H1 (cell line): ENCODE data around the gene COL17A1. TPM values are rescaled to one million over a fixed set of nuclear protein-coding genes. Genes with fewer than 3 reads are reported as not detected.

Experiments used
- CTCF ChIA-PET: fragments of 300-600 bp; sonication (Branson Sonifier 250); formaldehyde crosslinking; loops from one replicate; lab custom pipeline; 2021; ENCODE audit not compliant: partially characterized antibody; lab: Charles Lee
- POLR2A ChIA-PET: fragments of 300-600 bp; sonication (Branson Sonifier 250); formaldehyde crosslinking; loops from one replicate; lab custom pipeline; 2021; ENCODE audit warnings: inconsistent platforms; ENCODE audit not compliant: partially characterized antibody; lab: Charles Lee
- DNase-seq, 2 experiments: peaks; one replicate each; pipeline versions ENCODE4 v3.0.0 to v3.0.0-alpha.2; 2010 to 2022; ENCODE audit warnings: low spot score in 2 of 2, low read depth in 1 of 2, mixed read lengths in 1 of 2
- FAIRE-seq: peaks from 2 replicates; lab custom pipeline; 2011; peaks lifted over from hg19 to GRCh38; lab: Jason Lieb, UNC
- H2AFZ ChIP-seq: 2 replicates; pipeline ENCODE4 v1.8.1; 2012; ENCODE audit warnings: low read length, inconsistent platforms
- H2AK5ac ChIP-seq: 2 replicates; pipeline ENCODE4 v1.6.1; 2013; ENCODE audit warnings: low read depth, low read length
- H2BK120ac ChIP-seq: replicated peaks from 2 replicates; pipeline ENCODE3; 2013; ENCODE audit warnings: low read depth, low read length, inconsistent platforms
- H2BK12ac ChIP-seq: 2 replicates; pipeline ENCODE4 v1.6.1; 2013; ENCODE audit warnings: low read depth, low read length
- H2BK15ac ChIP-seq: 2 replicates; pipeline ENCODE4 v1.6.1; 2013; ENCODE audit warnings: low read length
- H2BK20ac ChIP-seq: 2 replicates; pipeline ENCODE4 v1.6.1; 2013; ENCODE audit warnings: low read length
- H2BK5ac ChIP-seq: 2 replicates; pipeline ENCODE4 v1.6.1; 2013; ENCODE audit warnings: low read depth, low read length
- H3K14ac ChIP-seq: 2 replicates; pipeline ENCODE4 v1.6.1; 2013; ENCODE audit warnings: inconsistent platforms; ENCODE audit not compliant: insufficient read length
- H3K18ac ChIP-seq: 2 replicates; pipeline ENCODE4 v1.6.1; 2013; ENCODE audit warnings: low read length; ENCODE audit errors: extremely low read depth
- H3K23ac ChIP-seq: 2 replicates; pipeline ENCODE4 v1.6.1; 2013; ENCODE audit warnings: inconsistent platforms; ENCODE audit not compliant: insufficient read length
- H3K23me2 ChIP-seq: 2 replicates; pipeline ENCODE4 v1.6.1; 2013; ENCODE audit warnings: low read depth, low read length
- H3K27ac ChIP-seq: 2 replicates; pipeline ENCODE4 v1.6.1; 2011; ENCODE audit warnings: low read depth, low read length, inconsistent platforms
- H3K27me3 ChIP-seq, 4 experiments: replicated peaks in 1 of 4; 1 replicate in 1 of 4; 2 replicates in 3 of 4; pipeline versions ENCODE4 v1.6.1 to v1.8.1; 2011 to 2013; ENCODE audit warnings: low read length in 3 of 4, mild to moderate bottlenecking in 3 of 4, inconsistent platforms in 2 of 4, mixed read lengths in 2 of 4, moderate library complexity in 1 of 4; ENCODE audit not compliant: control insufficient read depth in 3 of 4, insufficient read depth in 3 of 4; ENCODE audit errors: extremely low read depth in 1 of 4
- H3K36me3 ChIP-seq, 4 experiments: 2 replicates each; pipeline versions ENCODE4 v1.6.1 to v1.8.1; 2011 to 2013; ENCODE audit warnings: mild to moderate bottlenecking in 4 of 4, low read length in 3 of 4, moderate library complexity in 2 of 4, control low read depth in 1 of 4, inconsistent platforms in 1 of 4; ENCODE audit not compliant: insufficient read depth in 4 of 4, control insufficient read depth in 2 of 4
- H3K4ac ChIP-seq: replicated peaks from 2 replicates; pipeline ENCODE3; 2013; ENCODE audit warnings: low read length, low read depth, mixed read lengths, inconsistent platforms; ENCODE audit not compliant: insufficient read length
- H3K4me1 ChIP-seq, 4 experiments: replicated peaks in 1 of 4; 1 replicate in 1 of 4; 2 replicates in 3 of 4; pipeline versions ENCODE4 v1.6.1 to v1.8.1; 2011 to 2013; ENCODE audit warnings: low read length in 3 of 4, inconsistent platforms in 2 of 4, mixed read lengths in 1 of 4; ENCODE audit not compliant: insufficient read depth in 4 of 4, control insufficient read depth in 3 of 4
- H3K4me2 ChIP-seq, 2 experiments: 2 replicates each; pipeline versions ENCODE4 v1.6.1 to v1.8.1; 2011 to 2013; ENCODE audit warnings: low read depth in 2 of 2, low read length in 2 of 2, control low read depth in 1 of 2, inconsistent platforms in 1 of 2, mild to moderate bottlenecking in 1 of 2; ENCODE audit not compliant: insufficient read depth in 1 of 2
- H3K4me3 ChIP-seq, 4 experiments: fragments of 200-600, 300-600 bp in 1 of 4; sonication (generic), shearing (Covaris generic), sonication (Bioruptor Twin) in 1 of 4; 2 replicates each; pipeline versions ENCODE4 v1.5.1 to v1.8.1; 2011 to 2016; ENCODE audit warnings: low read length in 4 of 4, low read depth in 3 of 4, control low read depth in 2 of 4, inconsistent platforms in 2 of 4, mild to moderate bottlenecking in 2 of 4, mixed read lengths in 1 of 4, moderate library complexity in 1 of 4; ENCODE audit not compliant: insufficient read depth in 2 of 4; ENCODE audit errors: extremely low read depth in 1 of 4
- H3K56ac ChIP-seq: replicated peaks from 2 replicates; pipeline ENCODE3; 2013; ENCODE audit warnings: low read depth, mild to moderate bottlenecking, mixed read lengths, low read length, inconsistent platforms; ENCODE audit not compliant: insufficient read length
- H3K79me1 ChIP-seq: 2 replicates; pipeline ENCODE4 v1.6.1; 2013; ENCODE audit warnings: low read depth, low read length, control low read depth
- H3K79me2 ChIP-seq, 2 experiments: 2 replicates each; pipeline versions ENCODE4 v1.6.1 to v1.8.1; 2012 to 2013; ENCODE audit warnings: low read length in 2 of 2, mild to moderate bottlenecking in 2 of 2, inconsistent platforms in 1 of 2; ENCODE audit not compliant: insufficient read depth in 2 of 2, control insufficient read depth in 1 of 2
- H3K9ac ChIP-seq, 4 experiments: replicated peaks in 1 of 4; 1 replicate in 1 of 4; 2 replicates in 3 of 4; pipeline versions ENCODE4 v1.6.1 to v1.8.1; 2011 to 2013; ENCODE audit warnings: low read depth in 3 of 4, low read length in 3 of 4, control low read depth in 2 of 4, mild to moderate bottlenecking in 2 of 4, moderate library complexity in 2 of 4, inconsistent platforms in 1 of 4; ENCODE audit errors: extremely low read depth in 1 of 4
- H3K9me3 ChIP-seq, 2 experiments: 2 replicates each; pipeline versions ENCODE4 v1.6.1 to v1.8.1; 2012 to 2013; ENCODE audit warnings: mild to moderate bottlenecking in 2 of 2, moderate library complexity in 2 of 2, control low read depth in 1 of 2, inconsistent platforms in 1 of 2, low read depth in 1 of 2, low read length in 1 of 2, mixed read lengths in 1 of 2; ENCODE audit not compliant: insufficient read depth in 2 of 2
- H4K20me1 ChIP-seq, 2 experiments: replicated peaks in 1 of 2; 2 replicates each; pipeline versions ENCODE3 to v1.8.1; 2011 to 2013; ENCODE audit warnings: inconsistent platforms in 2 of 2, low read length in 2 of 2, mild to moderate bottlenecking in 1 of 2; ENCODE audit not compliant: insufficient read depth in 2 of 2, control insufficient read depth in 1 of 2
- H4K5ac ChIP-seq: 2 replicates; pipeline ENCODE4 v1.6.1; 2013; ENCODE audit warnings: low read length, low read depth, mixed read lengths, inconsistent platforms; ENCODE audit not compliant: insufficient read length
- H4K8ac ChIP-seq: 2 replicates; pipeline ENCODE4 v1.8.0; 2013; ENCODE audit warnings: mild to moderate bottlenecking, moderate library complexity, low read length, inconsistent platforms; ENCODE audit not compliant: insufficient read depth; ENCODE audit errors: extremely low read depth
- H4K91ac ChIP-seq: replicated peaks from 2 replicates; pipeline ENCODE3; 2013; ENCODE audit warnings: low read length, mixed read lengths, inconsistent platforms; ENCODE audit not compliant: insufficient read length
- EGR1 ChIP-seq: IDR thresholded peaks from 2 replicates; pipeline ENCODE4 v1.6.1; 2011; ENCODE audit warnings: low read depth, low read length, borderline replicate concordance
- PHF8 ChIP-seq: fragments of 200-600 bp; sonication (generic); conservative IDR thresholded peaks from 2 replicates; pipeline ENCODE4 v1.7.1; 2012; ENCODE audit warnings: low read depth, mild to moderate bottlenecking, inconsistent platforms, low read length, moderate library complexity
- POLR2A ChIP-seq, 2 experiments: IDR thresholded peaks; 1 replicate in 1 of 2; 2 replicates in 1 of 2; pipeline ENCODE4 v1.6.1; 2011; ENCODE audit warnings: low read depth in 2 of 2, low read length in 2 of 2, mild to moderate bottlenecking in 2 of 2; ENCODE audit errors: control extremely low read depth in 1 of 2
- USF2 ChIP-seq: IDR thresholded peaks from 2 replicates; pipeline ENCODE4 v1.6.1; 2011; ENCODE audit warnings: low read length, improper control_type of control experiment
- WGBS, 2 experiments: shearing (Covaris generic) in 1 of 2; methylation state at CpG; one replicate each; pipeline versions ENCODE4 v1.1.6 to v1.1.7; 2013 to 2015; ENCODE audit warnings: low lambda C conversion rate in 2 of 2, mixed read lengths in 2 of 2, inconsistent platforms in 1 of 2, low coverage in 1 of 2, missing lambda C conversion rate in 1 of 2; ENCODE audit not compliant: insufficient replicate concordance in 2 of 2, insufficient coverage in 1 of 2, insufficient read length in 1 of 2; ENCODE audit errors: extremely low coverage in 1 of 2, missing lambda C conversion rate in 1 of 2; 5-methylcytosine and 5-hydroxymethylcytosine counted together
- polyA plus RNA-seq, 7 experiments: library from polyadenylated mRNA; depleted of rRNA in 3 of 7; stranded (reverse) in 5 of 7; unstranded in 2 of 7; fragments of >200 nt in 5 of 7; fragments of 200-250 nt in 2 of 7; gene quantifications; 1 replicate in 5 of 7; 2 replicates in 1 of 7; 4 replicates in 1 of 7; pipeline versions ENCODE4 v1.2.1 to v1.2.3, GENCODE V29; 2011 to 2013; ENCODE audit warnings: missing spikeins in 2 of 7, mixed read lengths in 2 of 7
- total RNA-seq: library from RNA; stranded (reverse); fragmentation: NEBNext Ultra II Directional; extraction: Animal tissue kit (Norgen Biotek cat#: 25700); gene quantifications from 2 replicates; pipeline ENCODE4 v1.2.1, GENCODE V29; 2021

COL17A1 gene
- total and polyA plus RNA-seq, 2 of the 8 experiments (the other 6 are each of a cell fraction or from before 2014, with no cell fraction given): 0.35 to 0.37 TPM

DNA sequence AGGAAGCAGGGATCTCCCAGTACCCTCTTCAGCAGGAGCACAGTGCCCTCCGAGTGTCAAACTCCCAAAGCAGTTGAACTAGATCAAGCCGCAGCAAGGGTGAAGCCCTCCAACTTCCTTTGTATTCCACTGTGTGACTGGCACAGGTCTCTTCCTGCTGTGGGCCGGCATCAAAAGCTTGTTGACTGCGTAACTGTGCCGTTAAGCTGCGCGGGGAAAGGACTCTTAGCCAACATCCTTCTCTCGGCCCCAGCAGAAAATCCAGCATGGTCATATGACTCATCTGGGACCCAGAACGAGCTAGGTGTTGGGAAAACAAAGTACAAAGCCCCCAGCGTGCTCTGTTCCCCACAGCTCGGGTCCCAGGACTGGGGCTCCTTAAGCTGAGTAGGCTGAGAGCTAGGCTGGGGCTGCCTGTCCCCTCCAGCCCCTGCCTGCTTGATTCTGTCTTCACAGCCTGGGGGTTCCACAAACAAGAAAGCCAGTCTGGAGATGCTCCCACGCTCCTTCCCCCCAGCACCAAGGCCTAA, 52.2 kb downstream of the COL17A1 start:
- Histone ChIP-seq H3K23ac (no peak overlapping the region), H3K4me2 (no peak overlapping the region), H4K5ac (no peak overlapping the region), H3K79me1 (no peaks in the 10 kb centered on the region; the same call in 1 of the 2 replicates), H2BK120ac (no peak overlapping the region), H3K18ac (peak overlapping the region; percentile 56; the same call in 1 of the 2 replicates), H3K27ac (no peak overlapping the region), H3K4me1 (peaks cover 3 to 15% (median 10%) of the 10 kb centered on the region in 4 experiments; a peak in 5 of 7 replicates), H3K4me3 (no peak overlapping the region), H3K9me3 (no peaks in the 10 kb centered on the region), H4K91ac (no peak overlapping the region), H2AFZ (no peak overlapping the region), H3K23me2 (peaks cover 8% of the 10 kb centered on the region; the same call in 1 of the 2 replicates), H2BK5ac (no peak overlapping the region; the same call in 1 of the 2 replicates), H2BK20ac (0 out of 2 replicates have a peak overlapping the region, but pooled peaks have one; percentile 17), H3K79me2 (no peaks in the 10 kb centered on the region), H3K36me3 (no peaks in the 10 kb centered on the region; a peak in 1 of 8 replicates), H4K20me1 (peaks cover 2 to 5% of the 10 kb centered on the region in 2 experiments), H3K9ac (no peak overlapping the region), H2BK15ac (peak overlapping the region; percentile 1; the same call in 1 of the 2 replicates), H4K8ac (no peak overlapping the region), H3K56ac (no peak overlapping the region), H2AK5ac (peak overlapping the region; percentile 32; the same call in 1 of the 2 replicates), H3K27me3 (no peaks in the 10 kb centered on the region), H3K4ac (no peak overlapping the region), H2BK12ac (no peak overlapping the region), H3K14ac (no peak overlapping the region)
- CTCF ChIA-PET: interaction anchor here (0.5 to 3.6 kb wide), 15 partner anchors 11 to 348 kb away, joined by 3 to 16 read pairs (median 4); partner anchors contain the start of gene SFR1
- WGBS, 2 experiments: 83% methylated on average over 12 of the region's 12 CpGs; no CpG with 5 or more reads in 1 of the 2 experiments
- DNase-seq (peak in 1 of 2 experiments; percentile 42), FAIRE-seq (no peak)
- no peak for TF ChIP-seq POLR2A (IDR thresholded peaks at IDR 0.05; ENCODE audit: control extremely low read depth in 1 of 2, low read depth in 2 of 2, low read length in 2 of 2)
- no peak for TF ChIP-seq USF2
- no peak for TF ChIP-seq PHF8
- no peak for TF ChIP-seq EGR1
- POLR2A ChIA-PET: interaction anchor here (0.8 to 3.0 kb wide), 5 partner anchors 9 to 221 kb away, joined by 3 to 10 read pairs (median 3); partner anchors contain the start of genes GSTO1 and SFR1
